NCI-H187 (cell line): ENCODE data around the gene CYP2A7.
"Not testable (repeated sequence)": the region's sequence is repeated elsewhere in the genome, so short reads cannot be mapped to it uniquely, and the experiment has no call there.

Source experiments
- DNase-seq, 2 experiments: peaks; one replicate each; lab custom pipeline; 2025; lab: John Stamatoyannopoulos, UW

Gene CYP2A7

DNA sequence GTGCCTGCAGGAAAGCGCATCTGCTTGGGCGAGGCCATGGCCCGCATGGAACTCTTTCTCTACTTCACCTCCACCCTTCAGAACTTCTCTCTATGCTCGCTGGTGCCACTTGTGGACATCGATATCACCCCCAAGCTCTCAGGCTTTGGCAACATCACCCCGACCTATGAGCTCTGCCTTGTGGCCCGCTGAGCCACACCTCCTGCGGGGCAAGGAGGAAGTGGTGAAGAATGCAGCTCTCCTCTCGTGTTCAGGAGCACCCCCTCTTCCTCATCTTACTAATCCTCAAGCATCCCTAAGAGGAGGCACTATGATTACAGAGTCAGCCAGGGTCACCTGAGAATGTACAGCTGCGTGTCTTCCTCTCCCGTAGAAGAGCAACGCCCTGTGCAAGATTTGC is 17.9 kb upstream of the CYP2A7 start:
- DNase-seq, result not testable (repeated sequence)

DNA sequence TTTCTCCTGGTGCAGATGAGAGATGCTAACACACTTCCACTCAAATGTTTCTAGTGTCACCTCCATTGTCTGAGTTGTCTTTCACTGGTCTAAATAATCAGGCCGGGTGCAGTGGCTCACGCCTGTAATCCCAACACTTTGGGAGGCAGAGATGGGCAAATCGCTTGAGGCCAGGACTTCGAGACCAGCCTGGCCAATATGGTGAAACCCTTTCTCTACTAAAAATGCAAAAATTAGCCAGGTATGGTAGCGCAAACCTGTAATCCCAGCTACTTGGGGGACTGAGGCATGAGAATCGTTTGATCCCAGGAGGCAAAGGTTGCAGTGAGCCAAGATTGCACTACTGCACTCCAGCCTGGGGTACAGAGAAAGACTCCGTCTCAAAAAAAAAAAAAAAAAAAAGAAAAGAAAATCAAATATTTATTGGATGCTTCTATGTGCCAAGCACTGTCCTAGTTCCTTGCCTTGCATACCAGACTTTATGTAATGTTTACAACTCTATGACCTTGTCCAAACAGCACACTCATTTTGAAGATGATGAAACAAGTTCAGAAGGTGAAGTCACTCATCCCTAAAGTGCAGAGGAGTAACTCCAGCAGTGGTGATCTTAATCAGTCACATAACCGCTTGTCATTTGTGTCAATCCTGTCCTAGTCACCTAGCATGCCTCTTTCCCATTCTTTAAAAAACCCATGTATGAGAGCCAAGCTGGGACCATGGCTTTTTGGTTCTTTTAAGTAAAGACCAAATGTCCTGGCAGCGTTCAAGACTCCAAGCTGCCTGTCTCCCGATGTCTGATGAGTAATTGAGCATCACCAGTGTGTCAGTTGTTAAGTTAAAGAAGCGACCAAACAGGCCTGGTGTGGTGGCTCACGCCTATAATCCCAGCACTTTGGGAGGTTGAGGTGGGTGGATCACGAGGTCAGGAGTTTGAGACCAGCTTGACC is 15.1 kb upstream of the CYP2A7 start:
- DNase-seq, result not testable (repeated sequence)

DNA sequence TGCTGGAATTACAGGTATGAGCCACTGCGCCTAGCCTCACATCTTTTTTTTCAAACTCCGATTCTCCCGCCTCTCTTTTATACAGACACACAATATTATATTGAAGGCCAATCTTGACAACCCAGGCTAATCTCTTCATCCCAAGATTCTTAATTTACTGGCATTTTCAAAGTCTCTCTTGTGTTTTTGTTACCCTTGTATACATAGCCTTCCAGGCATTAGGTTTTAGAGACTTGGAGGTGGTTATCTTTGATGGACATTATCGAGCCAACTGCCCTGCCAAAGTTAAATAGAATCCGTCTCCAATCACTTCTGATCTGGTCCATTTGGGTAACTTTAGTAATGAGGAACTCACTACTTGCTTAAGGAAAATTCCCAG is 14.4 kb upstream of the CYP2A7 start:
- DNase-seq, result no peak

DNA sequence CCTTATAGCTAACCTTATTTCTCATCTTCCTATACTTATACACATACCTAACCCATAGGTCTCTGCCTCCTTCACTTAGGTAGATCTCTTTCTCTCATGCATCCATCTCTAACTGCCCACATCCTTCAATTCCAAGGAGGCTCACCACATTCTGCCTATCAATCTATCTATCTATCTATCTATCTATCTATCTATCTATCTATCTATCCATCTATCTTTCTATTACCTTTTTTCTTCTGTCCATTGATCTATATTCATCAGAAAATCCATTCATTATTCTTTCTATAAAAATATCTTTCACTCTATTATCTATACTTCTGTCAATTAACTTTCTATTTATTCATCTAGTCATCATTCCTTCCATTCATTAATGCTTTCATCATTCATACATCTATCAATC is 11.1 kb upstream of the CYP2A7 start:
- DNase-seq, result no peak

DNA sequence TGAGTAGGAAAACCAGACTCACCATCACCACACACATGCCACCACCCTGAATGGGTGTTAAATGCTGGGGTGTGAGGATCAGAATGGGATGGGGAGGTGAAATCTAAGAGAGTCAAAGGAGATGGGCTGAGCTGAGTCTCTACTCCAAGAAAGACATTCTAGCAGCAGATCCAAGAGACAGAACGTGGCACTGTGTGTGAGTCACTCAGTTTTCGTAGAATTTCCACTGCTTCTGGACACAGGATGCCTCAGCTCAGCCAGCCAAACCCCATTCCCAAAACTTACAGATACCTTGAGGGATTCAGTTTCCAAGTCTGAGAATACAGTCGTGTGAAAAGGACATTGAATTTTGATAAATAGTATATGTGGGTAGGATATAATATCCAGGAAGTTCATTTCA is 7.3 kb upstream of the CYP2A7 start:
- no peak for DNase-seq

DNA sequence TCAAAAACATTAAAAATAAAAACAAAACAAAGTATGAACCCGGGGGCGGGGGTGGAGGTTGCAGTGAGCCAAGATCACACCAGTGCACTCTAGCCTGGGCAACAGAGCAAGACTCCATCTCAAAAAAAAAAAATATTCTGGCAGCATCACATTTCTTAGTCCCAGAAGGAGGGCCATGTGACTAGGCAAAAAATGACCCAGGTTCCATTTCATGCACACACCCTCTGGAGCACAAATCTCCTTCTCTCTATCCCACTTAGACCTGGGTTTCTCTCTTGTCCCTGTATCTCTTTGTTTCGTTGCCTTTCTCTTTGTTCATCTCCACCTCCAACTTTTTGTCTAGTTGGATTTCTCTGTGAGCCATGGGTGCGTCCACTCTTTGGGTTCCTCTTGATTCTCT is 6.2 kb upstream of the CYP2A7 start:
- DNase-seq, result no peak

DNA sequence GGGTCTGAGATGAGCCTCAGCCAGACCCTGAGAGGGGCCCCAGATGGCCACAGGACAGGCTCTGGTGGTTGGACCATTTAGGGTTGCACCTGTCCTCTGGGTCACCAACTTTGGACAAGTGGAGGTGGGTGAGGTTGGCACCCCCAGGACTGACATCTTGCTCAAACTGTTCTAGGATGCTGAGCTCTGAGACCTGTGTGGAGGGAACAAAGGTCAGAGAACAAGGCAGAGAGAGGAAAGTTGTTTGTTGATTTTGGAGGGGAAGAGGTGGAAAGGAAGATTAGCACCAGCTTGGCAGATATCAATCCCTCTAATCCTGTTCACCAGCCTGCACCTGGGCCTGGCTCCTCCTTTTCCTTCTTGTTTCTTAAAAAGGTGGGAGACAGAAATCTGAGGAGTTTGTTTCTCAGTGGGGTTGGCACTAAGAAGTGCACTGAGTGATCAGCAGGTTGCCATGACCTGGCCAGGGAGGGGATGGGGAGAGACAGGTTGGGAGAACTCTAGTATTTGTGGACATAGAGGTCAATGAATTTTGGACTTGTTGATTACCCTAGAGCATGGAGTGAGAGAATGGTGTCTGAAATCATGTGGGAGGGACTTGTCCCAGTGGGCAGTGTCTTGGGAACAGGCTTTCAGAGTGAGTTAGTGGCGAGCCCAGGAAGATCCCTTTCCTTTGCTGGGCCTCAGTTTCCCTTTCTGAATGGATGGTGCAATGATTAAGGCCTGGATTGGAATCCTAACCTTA is 2.3 kb upstream of the CYP2A7 start:
- not testable (repeated sequence) for DNase-seq

DNA sequence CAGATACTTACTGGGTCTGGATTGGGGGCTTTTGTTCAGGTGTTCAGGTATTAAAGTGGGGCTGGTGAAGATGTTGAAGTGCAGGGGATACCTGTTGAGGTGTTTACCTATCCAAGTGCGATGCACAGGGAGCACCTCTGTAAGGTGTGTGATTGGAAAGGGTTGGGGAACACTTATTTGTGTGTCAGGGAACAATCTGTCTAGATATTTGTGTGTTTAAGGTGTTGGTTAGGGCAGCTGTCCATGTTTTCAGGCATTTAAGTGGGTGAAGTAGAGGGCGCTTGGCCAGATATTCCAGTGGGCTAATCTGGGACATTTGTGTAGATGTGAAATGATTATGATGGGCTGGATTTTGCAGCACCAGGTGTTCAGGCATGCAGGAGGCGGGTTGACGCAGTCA is 2.7 kb downstream of the CYP2A7 start:
- not testable (repeated sequence) for DNase-seq

DNA sequence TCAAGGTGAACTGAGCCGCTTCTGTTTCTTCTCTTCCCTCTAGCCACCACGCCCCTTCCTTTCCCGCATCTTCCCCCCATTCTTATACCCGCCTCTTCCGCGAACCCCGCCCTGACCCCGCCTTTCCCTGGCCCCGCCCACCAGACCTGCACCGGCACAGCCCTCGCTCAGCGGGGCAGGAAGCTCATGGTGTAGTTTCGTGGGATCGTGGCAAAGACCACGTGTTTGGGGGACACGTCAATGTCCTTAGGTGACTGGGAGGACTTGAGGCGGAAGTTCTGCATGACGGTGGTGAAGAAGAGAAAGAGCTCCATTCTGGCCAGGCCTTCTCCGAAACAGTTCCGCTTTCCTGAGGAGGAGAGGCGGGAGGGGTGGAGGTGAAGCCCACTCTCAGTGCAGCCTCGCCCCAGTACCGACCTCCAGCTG is 6.5 kb downstream of the CYP2A7 start:
- DNase-seq, result not testable (repeated sequence)

DNA sequence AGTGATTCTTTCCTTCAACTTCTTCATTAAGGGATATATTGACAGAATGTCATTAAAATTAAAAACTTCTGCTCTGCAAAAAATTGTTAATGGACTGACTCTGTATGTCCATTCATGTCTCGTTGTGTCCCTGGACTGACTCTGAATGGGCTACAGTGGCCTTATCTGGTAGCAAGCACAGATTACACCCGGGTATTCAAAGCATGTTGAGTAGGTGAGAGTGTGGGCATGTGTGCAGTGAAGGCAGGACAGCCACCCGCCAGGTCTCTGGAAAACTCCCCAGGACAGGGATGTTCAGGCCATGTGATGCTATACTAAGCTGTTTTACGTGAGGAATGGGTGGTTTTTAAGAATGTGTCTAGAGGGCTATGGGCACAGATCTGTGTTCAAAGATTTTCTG is 7.2 kb downstream of the CYP2A7 start:
- DNase-seq, result not testable (repeated sequence)

DNA sequence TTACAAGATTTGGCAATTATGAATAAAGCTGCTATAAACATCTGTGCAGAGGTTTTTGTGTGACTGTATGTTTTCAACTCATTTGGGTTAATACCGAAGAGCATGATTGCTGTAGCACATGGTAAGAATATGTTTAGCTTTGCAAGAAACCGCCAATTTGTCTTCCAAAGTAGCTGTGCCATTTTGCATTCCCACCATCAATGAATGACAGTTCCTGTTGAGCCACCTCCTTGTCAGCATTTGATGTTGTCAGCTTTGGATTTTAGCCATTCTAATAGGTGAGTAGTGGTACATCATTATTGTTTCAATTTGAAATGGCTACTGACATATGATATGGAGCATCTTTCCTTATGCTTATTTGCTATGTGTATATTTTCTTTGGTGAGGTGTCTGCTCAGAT is 8.2 kb downstream of the CYP2A7 start:
- DNase-seq, result not testable (repeated sequence)

DNA sequence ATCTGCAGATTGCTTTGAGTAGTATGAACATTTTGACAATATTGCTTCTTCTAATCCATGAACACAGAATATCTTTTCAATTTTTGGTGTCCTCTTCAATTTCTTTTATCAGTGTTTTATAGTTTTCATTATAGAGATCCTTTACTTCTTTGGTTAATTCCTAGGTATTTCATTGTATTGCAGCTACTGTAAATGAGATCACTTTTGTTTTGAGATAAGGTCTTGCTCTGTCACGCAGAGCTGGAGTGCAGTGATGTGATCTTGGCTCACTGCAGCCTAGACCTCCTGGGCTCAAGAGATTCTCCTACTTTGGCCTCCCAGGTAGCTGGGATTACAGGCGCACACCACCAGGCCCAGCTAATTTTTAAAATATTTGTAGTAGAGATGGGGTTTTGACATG is 9.8 kb downstream of the CYP2A7 start:
- DNase-seq, result no peak

DNA sequence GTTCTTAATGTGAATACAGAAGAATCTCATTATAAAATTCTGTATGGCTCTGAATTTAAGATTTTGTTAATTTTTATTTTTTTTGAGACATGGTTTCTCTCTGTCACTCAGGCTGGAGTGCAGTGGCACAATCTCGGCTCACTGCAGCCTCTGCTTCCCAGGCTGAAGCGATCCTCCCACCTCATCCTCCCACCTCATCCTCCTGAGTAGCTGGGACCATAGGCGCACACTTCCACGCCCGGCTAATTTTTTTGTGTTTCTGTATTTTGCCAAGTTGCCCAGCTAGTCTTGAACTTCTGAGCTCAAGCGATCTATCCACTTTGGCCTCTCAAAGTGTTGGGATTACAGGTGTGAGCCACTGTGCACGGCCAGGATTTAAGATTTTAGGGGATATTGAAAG is 14.3 kb downstream of the CYP2A7 start:
- DNase-seq, result no peak

DNA sequence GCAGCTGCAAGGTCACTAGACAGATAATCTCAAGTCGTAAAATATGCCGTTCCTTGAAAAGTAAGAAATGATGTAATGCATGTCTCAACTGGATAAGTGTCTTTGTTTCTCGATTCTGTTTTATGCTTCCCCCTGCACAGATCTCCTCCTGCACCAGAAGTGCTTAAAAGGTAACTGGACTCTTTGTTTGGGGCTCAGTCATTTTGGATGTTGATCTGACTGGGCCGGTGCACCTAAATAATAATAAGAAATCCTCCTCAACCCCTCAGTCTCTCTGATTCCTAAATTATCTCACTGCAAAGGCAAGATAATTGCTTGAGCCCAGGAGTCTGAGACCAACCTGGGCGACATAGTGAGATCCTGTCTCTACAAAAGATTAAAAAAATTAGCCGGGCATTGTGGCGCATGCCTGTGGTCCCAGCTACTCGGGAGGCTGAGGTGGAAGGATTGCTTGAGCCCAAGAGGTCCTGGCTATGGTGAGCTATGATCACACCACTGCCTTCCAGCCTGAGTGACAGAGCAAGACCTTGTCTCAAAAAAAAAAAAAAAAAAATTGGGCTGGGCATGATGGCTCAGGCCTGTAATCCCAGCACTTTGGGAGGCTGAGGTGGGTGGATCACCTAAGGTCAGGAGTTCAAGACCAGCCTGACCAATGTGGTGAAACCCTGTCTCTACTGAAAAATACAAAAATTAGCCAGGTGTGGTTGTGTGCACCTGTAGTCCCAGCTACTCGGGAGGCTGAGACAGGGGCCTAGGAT is 17.1 kb downstream of the CYP2A7 start:
- DNase-seq, result not testable (repeated sequence)

DNA sequence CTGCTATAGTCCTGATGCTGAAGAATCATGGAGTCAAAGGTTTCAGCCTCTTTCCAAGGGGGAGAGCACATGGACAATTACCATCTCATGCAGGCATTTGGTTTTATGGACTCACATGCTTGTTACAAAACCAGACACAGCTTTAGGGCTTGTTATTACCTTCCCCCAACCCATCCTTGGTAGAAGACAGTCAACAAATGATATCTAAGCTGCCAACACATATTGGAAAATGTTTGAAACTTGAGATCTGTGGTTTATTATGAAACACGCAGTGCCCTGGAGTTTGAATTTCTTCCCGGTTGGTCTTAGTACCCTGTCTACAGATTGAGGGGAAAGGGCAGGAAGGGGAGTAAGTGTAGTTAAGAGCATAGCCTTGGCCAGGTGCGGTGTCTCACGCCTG is 19.2 kb downstream of the CYP2A7 start:
- DNase-seq, result no peak

DNA sequence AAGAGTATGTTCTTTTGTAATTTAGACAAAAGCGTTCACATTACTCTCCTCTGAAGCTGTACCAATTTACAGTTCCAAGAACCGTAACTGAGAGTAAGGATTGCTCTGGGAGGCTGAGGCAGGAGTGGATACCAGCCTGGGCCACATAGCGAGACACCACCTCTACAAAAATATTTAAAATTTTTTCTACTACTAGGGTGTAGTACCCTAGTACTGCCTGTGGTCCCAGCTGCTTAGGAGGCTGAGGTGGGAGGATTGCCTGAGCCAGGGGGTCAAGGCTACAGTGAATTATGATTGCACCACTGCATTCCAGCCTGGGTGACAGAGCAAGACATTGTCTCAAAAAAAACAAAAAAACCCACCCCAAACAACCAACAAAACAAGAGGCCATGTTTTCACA is 19.7 kb downstream of the CYP2A7 start:
- DNase-seq, result no peak

DNA sequence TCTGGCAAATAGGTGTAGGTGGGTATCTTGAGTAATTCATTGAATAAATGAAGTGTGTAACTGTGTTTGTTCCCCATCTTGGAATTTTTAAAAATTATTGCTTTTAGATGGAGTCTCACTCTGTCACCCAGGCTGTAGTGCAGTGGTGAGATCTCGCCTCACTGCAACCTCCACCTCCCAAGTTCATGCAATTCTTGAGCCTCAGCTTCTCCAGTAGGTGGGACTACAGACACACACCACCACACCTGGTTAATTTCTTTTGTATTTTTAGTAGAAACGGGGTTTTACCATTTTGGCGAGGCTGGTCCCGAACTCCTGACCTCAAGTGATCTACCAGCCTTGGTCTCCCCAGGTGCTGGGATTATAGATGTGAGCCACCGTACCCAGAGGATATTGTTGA is 23.9 kb downstream of the CYP2A7 start:
- no peak for DNase-seq

DNA sequence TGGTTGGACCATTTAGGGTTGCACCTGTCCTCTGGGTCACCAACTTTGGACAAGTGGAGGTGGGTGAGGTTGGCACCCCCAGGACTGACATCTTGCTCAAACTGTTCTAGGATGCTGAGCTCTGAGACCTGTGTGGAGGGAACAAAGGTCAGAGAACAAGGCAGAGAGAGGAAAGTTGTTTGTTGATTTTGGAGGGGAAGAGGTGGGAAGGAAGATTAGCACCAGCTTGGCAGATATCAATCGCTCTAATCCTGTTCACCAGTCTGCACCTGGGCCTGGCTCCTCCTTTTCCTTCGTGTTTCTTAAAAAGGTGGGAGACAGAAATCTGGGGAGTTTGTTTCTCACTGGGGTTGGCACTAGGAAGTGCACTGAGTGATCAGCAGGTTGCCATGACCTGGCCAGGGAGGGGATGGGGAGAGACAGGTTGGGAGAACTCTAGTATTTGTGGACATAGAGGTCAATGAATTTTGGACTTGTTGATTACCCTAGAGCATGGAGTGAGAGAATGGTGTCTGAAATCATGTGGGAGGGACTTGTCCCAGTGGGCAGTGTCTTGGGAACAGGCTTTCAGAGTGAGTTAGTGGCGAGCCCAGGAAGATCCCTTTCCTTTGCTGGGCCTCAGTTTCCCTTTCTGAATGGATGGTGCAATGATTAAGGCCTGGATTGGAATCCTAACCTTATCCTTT is 29.4 kb downstream of the CYP2A7 start:
- not testable (repeated sequence) for DNase-seq

DNA sequence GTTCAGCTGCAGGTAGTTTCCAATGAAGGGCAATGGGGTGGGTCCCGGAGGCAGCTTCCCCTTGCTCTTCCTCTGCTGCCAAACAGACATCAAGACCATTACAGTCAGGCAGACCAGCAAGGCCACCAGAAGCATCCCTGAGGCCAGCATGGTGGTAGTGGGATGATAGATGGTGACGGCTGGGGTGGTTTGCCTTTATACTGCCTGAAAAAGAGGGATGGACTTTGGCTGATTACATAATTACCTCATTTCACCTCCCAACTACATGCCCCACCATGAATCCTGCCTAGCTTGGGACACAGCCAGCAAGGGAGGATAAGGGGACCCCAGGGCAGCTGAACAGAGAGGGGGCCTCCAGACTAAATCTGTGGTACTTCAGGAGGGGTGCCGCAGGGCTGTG is 31.8 kb downstream of the CYP2A7 start, which contains the start of gene CYP2A6:
Gene CYP2A6 (minus strand): TSS at position 171 of the 400 bp plus-strand sequence. CDS start 21 bp downstream, at position 150.
- DNase-seq, result not testable (repeated sequence)

DNA sequence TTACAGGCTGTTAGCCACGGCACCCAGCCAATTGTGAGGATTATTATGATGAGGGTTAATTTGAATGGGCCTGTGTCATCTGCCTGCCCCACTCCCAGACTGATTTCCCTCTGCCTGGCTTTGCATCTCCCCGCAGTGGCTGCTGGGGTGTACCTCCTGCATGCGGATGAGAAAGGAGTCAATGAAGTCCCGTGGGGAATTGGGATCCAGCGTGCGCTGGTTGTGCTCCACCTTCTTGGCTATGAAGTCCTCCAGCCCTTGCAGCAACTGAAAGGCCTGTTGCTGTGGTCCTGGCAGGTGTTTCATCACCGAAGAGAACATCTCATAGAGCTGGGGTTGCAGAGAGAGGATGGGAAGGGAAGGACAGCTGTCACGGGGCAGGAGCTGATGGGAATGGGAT is 35.3 kb downstream of the CYP2A7 start:
- DNase-seq, result not testable (repeated sequence)

DNA sequence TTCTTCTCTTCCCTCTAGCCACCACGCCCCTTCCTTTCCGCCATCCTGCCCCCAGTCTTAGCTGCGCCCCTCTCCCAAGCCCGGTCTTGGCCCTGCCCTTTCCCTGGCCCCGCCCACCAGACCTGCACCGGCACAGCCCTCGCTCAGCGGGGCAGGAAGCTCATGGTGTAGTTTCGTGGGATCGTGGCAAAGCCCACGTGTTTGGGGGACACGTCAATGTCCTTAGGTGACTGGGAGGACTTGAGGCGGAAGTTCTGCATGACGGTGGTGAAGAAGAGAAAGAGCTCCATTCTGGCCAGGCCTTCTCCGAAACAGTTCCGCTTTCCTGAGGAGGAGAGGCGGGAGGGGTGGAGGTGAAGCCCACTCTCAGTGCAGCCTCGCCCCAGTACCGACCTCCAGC is 38.4 kb downstream of the CYP2A7 start:
- DNase-seq, result not testable (repeated sequence)
